HEK293 (cell line): ENCODE results near the gene F5.

Experiments used
- CTCF ChIA-PET: fragments of 350-600 bp; formaldehyde crosslinking; extraction: SDS; loops from one replicate; lab custom pipeline; 2021; ENCODE audit warnings: antibody characterized with exemption; lab: Yijun Ruan, JAX
- POLR2A ChIA-PET: fragments of 300-600 bp; formaldehyde crosslinking; extraction: SDS; loops from one replicate; lab custom pipeline; 2020; ENCODE audit warnings: antibody characterized with exemption, inconsistent platforms; lab: Yijun Ruan, JAX
- H3K27ac ChIP-seq: fragments of 200-500 bp; sonication (Bioruptor generic); 2 replicates; pipeline ENCODE4 v1.5.1; 2014; ENCODE audit warnings: low read depth, low read length, control low read depth, inconsistent platforms; ENCODE audit errors: extremely low read depth
- H3K36me3 ChIP-seq, 2 experiments: fragments of 200-500 bp in 1 of 2; sonication (Bioruptor generic) in 1 of 2; 1 replicate in 1 of 2; 2 replicates in 1 of 2; pipeline ENCODE4 v1.5.1; 2014 to 2017; ENCODE audit warnings: inconsistent platforms in 2 of 2, low read length in 2 of 2; ENCODE audit not compliant: control insufficient read depth in 2 of 2, insufficient read depth in 1 of 2
- H3K4me1 ChIP-seq: fragments of 200-500 bp; sonication (Bioruptor generic); 2 replicates; pipeline ENCODE4 v1.5.1; 2014; ENCODE audit warnings: mild to moderate bottlenecking, low read length, inconsistent platforms; ENCODE audit not compliant: control insufficient read depth, insufficient read depth
- H3K4me3 ChIP-seq: 2 replicates; pipeline ENCODE4 v1.5.1; 2011; ENCODE audit warnings: low read depth, mild to moderate bottlenecking, control low read depth, low read length, moderate library complexity
- H3K9me3 ChIP-seq: fragments of 200-500 bp; sonication (Bioruptor generic); 2 replicates; pipeline ENCODE4 v1.5.1; 2014; ENCODE audit warnings: low read depth, low read length, inconsistent platforms; ENCODE audit not compliant: control insufficient read depth, insufficient read depth
- BCL11B ChIP-seq: fragments of 450-650 bp; formaldehyde crosslinking; IDR thresholded peaks from 2 replicates; pipeline ENCODE4 v1.5.1; 2016; ENCODE audit warnings: low read depth, missing biosample characterization, missing genetic modification characterization
- HOXA7 ChIP-seq: sonication (generic); formaldehyde crosslinking; IDR thresholded peaks from 2 replicates; pipeline ENCODE4 v1.8.1; 2022; ENCODE audit warnings: missing genetic modification reagents, borderline replicate concordance
- KLF1 ChIP-seq: fragments of 450-650 bp; formaldehyde crosslinking; IDR thresholded peaks from 2 replicates; pipeline ENCODE4 v1.5.1; 2016; ENCODE audit warnings: missing biosample characterization, missing genetic modification characterization
- TRIM28 ChIP-seq: IDR thresholded peaks from 2 replicates; pipeline ENCODE4 v1.6.1; 2011; ENCODE audit warnings: low read length, control low read depth, borderline replicate concordance
- ZBTB1 ChIP-seq: fragments of 450-650 bp; formaldehyde crosslinking; IDR thresholded peaks from 2 replicates; pipeline ENCODE4 v1.5.1; 2016; ENCODE audit warnings: missing biosample characterization, missing genetic modification characterization
- ZEB2 ChIP-seq: fragments of 450-650 bp; formaldehyde crosslinking; IDR thresholded peaks from 2 replicates; pipeline ENCODE4 v1.5.1; 2016; ENCODE audit warnings: missing biosample characterization, missing genetic modification characterization
- ZNF112 ChIP-seq: fragments of 450-650 bp; formaldehyde crosslinking; IDR thresholded peaks from 2 replicates; pipeline ENCODE4 v1.5.0; 2017; ENCODE audit warnings: missing biosample characterization, missing genetic modification characterization
- ZNF133 ChIP-seq: fragments of 450-650 bp; formaldehyde crosslinking; IDR thresholded peaks from 2 replicates; pipeline ENCODE4 v1.5.1; 2016; ENCODE audit warnings: missing biosample characterization, missing genetic modification characterization
- ZNF138 ChIP-seq: fragments of 450-650 bp; formaldehyde crosslinking; IDR thresholded peaks from 2 replicates; pipeline ENCODE4 v1.5.1; 2016; ENCODE audit warnings: missing biosample characterization, missing genetic modification characterization, borderline replicate concordance
- ZNF140 ChIP-seq: fragments of 450-650 bp; formaldehyde crosslinking; IDR thresholded peaks from 2 replicates; pipeline ENCODE4 v1.5.1; 2016; ENCODE audit warnings: missing biosample characterization, missing genetic modification characterization
- ZNF175 ChIP-seq: fragments of 450-650 bp; formaldehyde crosslinking; IDR thresholded peaks from 2 replicates; pipeline ENCODE4 v1.5.1; 2016; ENCODE audit warnings: missing biosample characterization, missing genetic modification characterization
- ZNF2 ChIP-seq: fragments of 450-650 bp; formaldehyde crosslinking; IDR thresholded peaks from 2 replicates; pipeline ENCODE4 v1.5.1; 2016; ENCODE audit warnings: missing biosample characterization, missing genetic modification characterization
- ZNF521 ChIP-seq: fragments of 450-650 bp; formaldehyde crosslinking; IDR thresholded peaks from 2 replicates; pipeline ENCODE4 v1.5.1; 2017; ENCODE audit warnings: missing biosample characterization, mild to moderate bottlenecking, missing genetic modification characterization
- ZNF701 ChIP-seq: fragments of 450-650 bp; formaldehyde crosslinking; IDR thresholded peaks from 2 replicates; pipeline ENCODE4 v1.5.1; 2016; ENCODE audit warnings: missing biosample characterization, missing genetic modification characterization
- ZNF785 ChIP-seq: fragments of 450-650 bp; formaldehyde crosslinking; IDR thresholded peaks from 2 replicates; pipeline ENCODE4 v1.5.1; 2016; ENCODE audit warnings: missing biosample characterization, missing genetic modification characterization
- TF ChIP-seq, protein P1 (sequence below): sonication (generic); formaldehyde crosslinking; IDR thresholded peaks from 2 replicates; pipeline ENCODE4 v1.8.1; 2022; ENCODE audit warnings: mild to moderate bottlenecking, moderate library complexity, missing genetic modification reagents
- TF ChIP-seq, protein P2 (sequence below): fragments of 450-650 bp; formaldehyde crosslinking; IDR thresholded peaks from 2 replicates; pipeline ENCODE4 v1.5.1; 2016; ENCODE audit warnings: missing biosample characterization, missing genetic modification characterization
- TF ChIP-seq, protein P3 (sequence below): fragments of 450-650 bp; formaldehyde crosslinking; IDR thresholded peaks from 2 replicates; pipeline ENCODE4 v1.5.1; 2016; ENCODE audit warnings: missing biosample characterization, missing genetic modification characterization
- TF ChIP-seq, protein P4 (sequence below): fragments of 450-650 bp; formaldehyde crosslinking; conservative IDR thresholded peaks from 2 replicates; pipeline ENCODE4 v1.5.1; 2016; ENCODE audit warnings: low read depth, missing biosample characterization, missing genetic modification characterization
- TF ChIP-seq, protein P5 (sequence below): fragments of 450-650 bp; formaldehyde crosslinking; IDR thresholded peaks from 2 replicates; pipeline ENCODE4 v1.5.1; 2016; ENCODE audit warnings: missing biosample characterization, missing genetic modification characterization, borderline replicate concordance

Gene F5

DNA sequence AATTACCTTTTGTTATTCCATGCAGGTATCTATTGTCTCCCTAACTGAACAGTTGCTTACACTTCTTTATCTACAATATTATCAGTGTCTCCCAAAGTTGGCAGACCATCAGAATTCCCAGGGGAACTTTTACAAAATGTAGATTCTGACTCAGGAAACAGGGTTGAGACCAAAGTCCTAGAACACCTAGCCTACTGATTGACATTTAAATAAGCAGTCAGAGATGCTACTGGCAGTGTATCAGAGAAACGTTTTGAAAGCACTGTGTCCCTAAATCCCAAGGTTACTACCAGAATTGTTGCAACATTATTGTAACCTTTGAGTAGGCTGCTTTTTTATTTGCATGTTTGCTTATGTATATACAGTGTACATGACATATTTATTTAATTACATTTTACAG is 1.8 kb upstream of the F5 start:
- ChIA-PET CTCF (no interaction called here), POLR2A (no interaction called here)
- Histone ChIP-seq H3K27ac (no peak overlapping the region), H3K36me3 (no peaks in the 10 kb centered on the region), H3K4me1 (no peaks in the 10 kb centered on the region), H3K9me3 (no peaks in the 10 kb centered on the region), H3K4me3 (no peak overlapping the region)
- TF ChIP-seq ZNF521 (tag by site-specific recombination) (no peak), ZNF175 (tag by site-specific recombination) (no peak), ZBTB1 (tag by site-specific recombination) (no peak), ZNF701 (no peak), ZNF112 (tag by site-specific recombination) (no peak), ZNF140 (tag by site-specific recombination) (no peak), TRIM28 (no peak), ZNF785 (tag by site-specific recombination) (no peak), ZEB2 (no peak), HOXA7 (CRISPR knock-in tag) (no peak), ZNF2 (no peak), KLF1 (no peak), ZNF133 (tag by site-specific recombination) (no peak), BCL11B (no peak), ZNF138 (tag by site-specific recombination) (no peak)
- TF ChIP-seq, protein P1, sequence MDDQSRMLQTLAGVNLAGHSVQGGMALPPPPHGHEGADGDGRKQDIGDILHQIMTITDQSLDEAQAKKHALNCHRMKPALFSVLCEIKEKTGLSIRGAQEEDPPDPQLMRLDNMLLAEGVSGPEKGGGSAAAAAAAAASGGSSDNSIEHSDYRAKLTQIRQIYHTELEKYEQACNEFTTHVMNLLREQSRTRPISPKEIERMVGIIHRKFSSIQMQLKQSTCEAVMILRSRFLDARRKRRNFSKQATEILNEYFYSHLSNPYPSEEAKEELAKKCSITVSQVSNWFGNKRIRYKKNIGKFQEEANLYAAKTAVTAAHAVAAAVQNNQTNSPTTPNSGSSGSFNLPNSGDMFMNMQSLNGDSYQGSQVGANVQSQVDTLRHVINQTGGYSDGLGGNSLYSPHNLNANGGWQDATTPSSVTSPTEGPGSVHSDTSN (CRISPR knock-in tag): no peak
- TF ChIP-seq, protein P2, sequence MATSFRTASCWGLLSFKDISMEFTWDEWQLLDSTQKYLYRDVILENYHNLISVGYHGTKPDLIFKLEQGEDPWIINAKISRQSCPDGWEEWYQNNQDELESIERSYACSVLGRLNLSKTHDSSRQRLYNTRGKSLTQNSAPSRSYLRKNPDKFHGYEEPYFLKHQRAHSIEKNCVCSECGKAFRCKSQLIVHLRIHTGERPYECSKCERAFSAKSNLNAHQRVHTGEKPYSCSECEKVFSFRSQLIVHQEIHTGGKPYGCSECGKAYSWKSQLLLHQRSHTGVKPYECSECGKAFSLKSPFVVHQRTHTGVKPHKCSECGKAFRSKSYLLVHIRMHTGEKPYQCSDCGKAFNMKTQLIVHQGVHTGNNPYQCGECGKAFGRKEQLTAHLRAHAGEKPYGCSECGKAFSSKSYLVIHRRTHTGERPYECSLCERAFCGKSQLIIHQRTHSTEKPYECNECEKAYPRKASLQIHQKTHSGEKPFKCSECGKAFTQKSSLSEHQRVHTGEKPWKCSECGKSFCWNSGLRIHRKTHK (tag by site-specific recombination): no peak
- TF ChIP-seq, protein P3, sequence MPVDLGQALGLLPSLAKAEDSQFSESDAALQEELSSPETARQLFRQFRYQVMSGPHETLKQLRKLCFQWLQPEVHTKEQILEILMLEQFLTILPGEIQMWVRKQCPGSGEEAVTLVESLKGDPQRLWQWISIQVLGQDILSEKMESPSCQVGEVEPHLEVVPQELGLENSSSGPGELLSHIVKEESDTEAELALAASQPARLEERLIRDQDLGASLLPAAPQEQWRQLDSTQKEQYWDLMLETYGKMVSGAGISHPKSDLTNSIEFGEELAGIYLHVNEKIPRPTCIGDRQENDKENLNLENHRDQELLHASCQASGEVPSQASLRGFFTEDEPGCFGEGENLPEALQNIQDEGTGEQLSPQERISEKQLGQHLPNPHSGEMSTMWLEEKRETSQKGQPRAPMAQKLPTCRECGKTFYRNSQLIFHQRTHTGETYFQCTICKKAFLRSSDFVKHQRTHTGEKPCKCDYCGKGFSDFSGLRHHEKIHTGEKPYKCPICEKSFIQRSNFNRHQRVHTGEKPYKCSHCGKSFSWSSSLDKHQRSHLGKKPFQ (tag by site-specific recombination): no peak
- TF ChIP-seq, protein P4, sequence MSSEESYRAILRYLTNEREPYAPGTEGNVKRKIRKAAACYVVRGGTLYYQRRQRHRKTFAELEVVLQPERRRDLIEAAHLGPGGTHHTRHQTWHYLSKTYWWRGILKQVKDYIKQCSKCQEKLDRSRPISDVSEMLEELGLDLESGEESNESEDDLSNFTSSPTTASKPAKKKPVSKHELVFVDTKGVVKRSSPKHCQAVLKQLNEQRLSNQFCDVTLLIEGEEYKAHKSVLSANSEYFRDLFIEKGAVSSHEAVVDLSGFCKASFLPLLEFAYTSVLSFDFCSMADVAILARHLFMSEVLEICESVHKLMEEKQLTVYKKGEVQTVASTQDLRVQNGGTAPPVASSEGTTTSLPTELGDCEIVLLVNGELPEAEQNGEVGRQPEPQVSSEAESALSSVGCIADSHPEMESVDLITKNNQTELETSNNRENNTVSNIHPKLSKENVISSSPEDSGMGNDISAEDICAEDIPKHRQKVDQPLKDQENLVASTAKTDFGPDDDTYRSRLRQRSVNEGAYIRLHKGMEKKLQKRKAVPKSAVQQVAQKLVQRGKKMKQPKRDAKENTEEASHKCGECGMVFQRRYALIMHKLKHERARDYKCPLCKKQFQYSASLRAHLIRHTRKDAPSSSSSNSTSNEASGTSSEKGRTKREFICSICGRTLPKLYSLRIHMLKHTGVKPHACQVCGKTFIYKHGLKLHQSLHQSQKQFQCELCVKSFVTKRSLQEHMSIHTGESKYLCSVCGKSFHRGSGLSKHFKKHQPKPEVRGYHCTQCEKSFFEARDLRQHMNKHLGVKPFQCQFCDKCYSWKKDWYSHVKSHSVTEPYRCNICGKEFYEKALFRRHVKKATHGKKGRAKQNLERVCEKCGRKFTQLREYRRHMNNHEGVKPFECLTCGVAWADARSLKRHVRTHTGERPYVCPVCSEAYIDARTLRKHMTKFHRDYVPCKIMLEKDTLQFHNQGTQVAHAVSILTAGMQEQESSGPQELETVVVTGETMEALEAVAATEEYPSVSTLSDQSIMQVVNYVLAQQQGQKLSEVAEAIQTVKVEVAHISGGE (tag by site-specific recombination): no peak
- TF ChIP-seq, protein P5, sequence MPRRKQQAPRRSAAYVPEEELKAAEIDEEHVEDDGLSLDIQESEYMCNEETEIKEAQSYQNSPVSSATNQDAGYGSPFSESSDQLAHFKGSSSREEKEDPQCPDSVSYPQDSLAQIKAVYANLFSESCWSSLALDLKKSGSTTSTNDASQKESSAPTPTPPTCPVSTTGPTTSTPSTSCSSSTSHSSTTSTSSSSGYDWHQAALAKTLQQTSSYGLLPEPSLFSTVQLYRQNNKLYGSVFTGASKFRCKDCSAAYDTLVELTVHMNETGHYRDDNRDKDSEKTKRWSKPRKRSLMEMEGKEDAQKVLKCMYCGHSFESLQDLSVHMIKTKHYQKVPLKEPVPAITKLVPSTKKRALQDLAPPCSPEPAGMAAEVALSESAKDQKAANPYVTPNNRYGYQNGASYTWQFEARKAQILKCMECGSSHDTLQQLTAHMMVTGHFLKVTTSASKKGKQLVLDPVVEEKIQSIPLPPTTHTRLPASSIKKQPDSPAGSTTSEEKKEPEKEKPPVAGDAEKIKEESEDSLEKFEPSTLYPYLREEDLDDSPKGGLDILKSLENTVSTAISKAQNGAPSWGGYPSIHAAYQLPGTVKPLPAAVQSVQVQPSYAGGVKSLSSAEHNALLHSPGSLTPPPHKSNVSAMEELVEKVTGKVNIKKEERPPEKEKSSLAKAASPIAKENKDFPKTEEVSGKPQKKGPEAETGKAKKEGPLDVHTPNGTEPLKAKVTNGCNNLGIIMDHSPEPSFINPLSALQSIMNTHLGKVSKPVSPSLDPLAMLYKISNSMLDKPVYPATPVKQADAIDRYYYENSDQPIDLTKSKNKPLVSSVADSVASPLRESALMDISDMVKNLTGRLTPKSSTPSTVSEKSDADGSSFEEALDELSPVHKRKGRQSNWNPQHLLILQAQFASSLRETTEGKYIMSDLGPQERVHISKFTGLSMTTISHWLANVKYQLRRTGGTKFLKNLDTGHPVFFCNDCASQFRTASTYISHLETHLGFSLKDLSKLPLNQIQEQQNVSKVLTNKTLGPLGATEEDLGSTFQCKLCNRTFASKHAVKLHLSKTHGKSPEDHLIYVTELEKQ (tag by site-specific recombination): no peak
